Diencephalon (tissue), 1 donor: Measurements from ENCODE around the gene NFATC4. TPM values are rescaled to one million over a fixed set of nuclear protein-coding genes. Genes with fewer than 3 reads are reported as not detected.

Source experiments
- small RNA-seq: library from RNA; depleted of rRNA; stranded (forward); fragments of <200 nt; gene quantifications from one replicate; pipeline ENCODE3, GENCODE V24; 2014
- total RNA-seq: library from RNA; depleted of rRNA; stranded (reverse); fragments of >200 nt; gene quantifications from one replicate; pipeline ENCODE4 v1.2.3, GENCODE V29; 2014

NFATC4 gene
- 5.5 TPM for total RNA-seq

GRCh38 chr14:24367514-24368211 is at the start of gene NFATC4:
Gene NFATC4 (plus strand): TSS chr14:24368184. CDS start chr14:24368341, 157 bp downstream.

GRCh38 chr14:24334431-24335291 is 33.3 kb upstream of the NFATC4 start, which contains the start of gene ADCY4:
Gene ADCY4 (minus strand): TSS chr14:24335071. CDS start chr14:24334652, 419 bp downstream.

GRCh38 chr14:24339284-24340151 is 28.5 kb upstream of the NFATC4 start, which contains the start of gene RIPK3:
Gene RIPK3 (minus strand): TSS chr14:24339991. CDS start chr14:24339826, 165 bp downstream.

GRCh38 chr14:24398653-24399446 is 30.9 kb downstream of the NFATC4 start, which contains the start of gene NYNRIN:
Gene NYNRIN (plus strand): TSS chr14:24399003. CDS start chr14:24399247, 244 bp downstream.

Small RNAs within 50 kb of the gene (small RNA-seq; reads per million reads assigned to genes)
- gene RF00026 = not detected

Other genes with a start within 250 kb of the NFATC4 start
- not detected for gene FITM1, start 237.5 kb upstream of the NFATC4 start, total RNA-seq
- gene PSME1, start 232.0 kb upstream of the NFATC4 start, total RNA-seq = 30.4 TPM
- 15.5 TPM for gene EMC9, start 226.6 kb upstream of the NFATC4 start, total RNA-seq
- gene PSME2, start 221.6 kb upstream of the NFATC4 start, total RNA-seq = 38.8 TPM
- gene RNF31, start 220.7 kb upstream of the NFATC4 start, total RNA-seq = 24.5 TPM
- gene IRF9, start 206.9 kb upstream of the NFATC4 start, total RNA-seq = 38.5 TPM
- 26.3 TPM for gene REC8, start 196.1 kb upstream of the NFATC4 start, total RNA-seq
- gene IPO4, start 179.4 kb upstream of the NFATC4 start, total RNA-seq = 19.4 TPM
- gene TM9SF1, start 172.7 kb upstream of the NFATC4 start, total RNA-seq = 21.5 TPM
- not detected for gene TSSK4, start 162.5 kb upstream of the NFATC4 start, total RNA-seq
- 33.2 TPM for gene CHMP4A, start 154.7 kb upstream of the NFATC4 start, total RNA-seq
- 16.1 TPM for gene MDP1, start 152.1 kb upstream of the NFATC4 start, total RNA-seq
- 94.6 TPM for gene NEDD8, start 135.8 kb upstream of the NFATC4 start, total RNA-seq
- gene GMPR2, start 135.3 kb upstream of the NFATC4 start, total RNA-seq = 48.9 TPM
- 37.6 TPM for gene TINF2, start 125.6 kb upstream of the NFATC4 start, total RNA-seq
- 3.0 TPM for gene TGM1, start 105.0 kb upstream of the NFATC4 start, total RNA-seq
- 31.4 TPM for gene RABGGTA, start 96.6 kb upstream of the NFATC4 start, total RNA-seq
- 10.4 TPM for gene DHRS1, start 68.4 kb upstream of the NFATC4 start, total RNA-seq
- 20.3 TPM for gene NOP9, start 68.3 kb upstream of the NFATC4 start, total RNA-seq
- gene CIDEB, start 60.2 kb upstream of the NFATC4 start, total RNA-seq = 2.8 TPM
- 1.8 TPM for gene LTB4R2, start 58.0 kb upstream of the NFATC4 start, total RNA-seq
- 1.2 TPM for gene LTB4R, start 56.7 kb upstream of the NFATC4 start, total RNA-seq
- 3.2 TPM for gene ADCY4, start 33.1 kb upstream of the NFATC4 start, total RNA-seq
- gene RIPK3, start 28.2 kb upstream of the NFATC4 start, total RNA-seq = 0.69 TPM
- gene NYNRIN, start 30.8 kb downstream of the NFATC4 start, total RNA-seq = 13.8 TPM
- 0.46 TPM for gene CBLN3, start 61.5 kb downstream of the NFATC4 start, total RNA-seq
- gene KHNYN, start 61.8 kb downstream of the NFATC4 start, total RNA-seq = 15.7 TPM
- 22.4 TPM for gene SDR39U1, start 74.6 kb downstream of the NFATC4 start, total RNA-seq
- not detected for gene CMA1, start 140.1 kb downstream of the NFATC4 start, total RNA-seq
- 1.6 TPM for gene CTSG, start 208.1 kb downstream of the NFATC4 start, total RNA-seq
- gene GZMH, start 241.5 kb downstream of the NFATC4 start, total RNA-seq = not detected